ENCODE results near the gene CMTM1.
A peak's percentile ranks its signal among the peaks of the same experiment; 100 is the strongest.
"Not testable (repeated sequence)": the region's sequence is repeated elsewhere in the genome, so short reads cannot be mapped to it uniquely, and the experiment has no call there.

CMTM1 gene

DNA sequence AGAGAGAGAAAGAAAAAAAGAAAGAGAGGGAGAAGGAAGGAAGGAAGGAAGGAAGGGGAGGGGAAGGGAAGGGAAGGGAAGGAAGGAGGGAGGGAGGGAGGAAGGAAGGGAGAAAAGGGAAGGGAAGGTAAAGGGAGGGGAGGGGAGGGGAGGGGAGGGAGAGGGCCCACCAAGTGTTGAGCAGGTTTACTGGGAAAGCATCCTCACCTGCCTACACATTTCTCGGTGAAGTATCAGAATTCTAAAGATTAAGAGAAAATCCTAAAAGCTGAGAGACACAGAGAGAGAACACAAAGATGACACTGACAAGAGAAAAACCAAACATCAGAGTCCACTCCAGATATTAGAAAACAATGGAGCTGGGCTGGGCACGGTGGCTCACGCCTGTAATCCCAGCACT lies 26.0 kb downstream of the CMTM1 start:
- no peak for DNase-seq (ENCODE audit: low read depth)

GRCh38 chr16:66592814-66593213 lies 26.6 kb downstream of the CMTM1 start:
- DNase-seq (ENCODE audit: low read depth) = no peak

GRCh38 chr16:66594739-66595138 lies 28.5 kb downstream of the CMTM1 start:
- DNase-seq (ENCODE audit: low read depth) = no peak

- not testable (repeated sequence) for DNase-seq (ENCODE audit: low read depth)
Measured at GRCh38 chr16:66596559-66596958, 30.3 kb downstream of the CMTM1 start.

- DNase-seq (ENCODE audit: low read depth) = no peak
Measured at GRCh38 chr16:66596986-66597848, 31.0 kb downstream of the CMTM1 start.

DNA sequence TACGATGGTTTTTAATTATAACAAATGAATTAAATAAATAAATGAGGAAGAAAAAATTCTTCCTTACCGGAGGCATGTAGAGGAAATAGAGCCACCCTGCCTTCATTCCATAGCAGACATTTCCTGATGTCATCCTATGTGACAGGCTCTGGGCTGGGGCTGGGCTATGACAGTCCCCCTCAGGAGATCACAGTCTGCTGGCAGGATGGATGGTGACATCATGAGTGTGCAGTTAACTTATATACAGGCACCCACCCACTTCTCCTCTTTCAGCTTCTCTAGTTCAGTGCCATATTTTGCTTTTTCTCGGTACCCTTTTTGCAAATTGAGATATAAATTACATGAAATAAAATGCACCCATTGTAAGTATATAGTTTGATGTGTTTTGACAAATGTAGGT lies 31.9 kb downstream of the CMTM1 start:
- no peak for DNase-seq (ENCODE audit: low read depth)

- DNase-seq (ENCODE audit: low read depth) = no peak
Measured at GRCh38 chr16:66599726-66600125, 33.5 kb downstream of the CMTM1 start.

- no peak for DNase-seq (ENCODE audit: low read depth)
Measured at GRCh38 chr16:66600477-66600876, 34.2 kb downstream of the CMTM1 start.

DNA sequence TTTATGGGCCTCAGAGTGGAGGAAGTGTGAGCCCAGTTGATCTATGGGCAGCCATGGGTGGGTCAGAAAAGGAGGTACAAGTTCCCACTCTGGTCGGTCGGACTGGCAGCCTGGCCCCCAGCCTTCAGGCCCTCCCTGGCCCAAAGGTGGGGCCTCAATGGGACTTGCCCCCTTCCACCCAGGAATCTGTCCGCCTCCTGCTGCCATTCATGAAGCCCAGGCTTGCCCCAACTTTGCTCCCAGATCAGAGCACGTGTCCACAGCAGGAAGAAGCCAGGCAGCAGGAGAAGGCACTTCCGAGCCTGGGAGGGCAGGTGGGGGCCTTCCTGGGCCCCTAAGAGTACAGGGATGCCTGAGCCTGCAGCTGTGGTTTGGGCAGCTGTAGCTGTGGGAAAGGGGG lies 35.2 kb downstream of the CMTM1 start:
- DNase-seq (ENCODE audit: low read depth) = no peak

DNA sequence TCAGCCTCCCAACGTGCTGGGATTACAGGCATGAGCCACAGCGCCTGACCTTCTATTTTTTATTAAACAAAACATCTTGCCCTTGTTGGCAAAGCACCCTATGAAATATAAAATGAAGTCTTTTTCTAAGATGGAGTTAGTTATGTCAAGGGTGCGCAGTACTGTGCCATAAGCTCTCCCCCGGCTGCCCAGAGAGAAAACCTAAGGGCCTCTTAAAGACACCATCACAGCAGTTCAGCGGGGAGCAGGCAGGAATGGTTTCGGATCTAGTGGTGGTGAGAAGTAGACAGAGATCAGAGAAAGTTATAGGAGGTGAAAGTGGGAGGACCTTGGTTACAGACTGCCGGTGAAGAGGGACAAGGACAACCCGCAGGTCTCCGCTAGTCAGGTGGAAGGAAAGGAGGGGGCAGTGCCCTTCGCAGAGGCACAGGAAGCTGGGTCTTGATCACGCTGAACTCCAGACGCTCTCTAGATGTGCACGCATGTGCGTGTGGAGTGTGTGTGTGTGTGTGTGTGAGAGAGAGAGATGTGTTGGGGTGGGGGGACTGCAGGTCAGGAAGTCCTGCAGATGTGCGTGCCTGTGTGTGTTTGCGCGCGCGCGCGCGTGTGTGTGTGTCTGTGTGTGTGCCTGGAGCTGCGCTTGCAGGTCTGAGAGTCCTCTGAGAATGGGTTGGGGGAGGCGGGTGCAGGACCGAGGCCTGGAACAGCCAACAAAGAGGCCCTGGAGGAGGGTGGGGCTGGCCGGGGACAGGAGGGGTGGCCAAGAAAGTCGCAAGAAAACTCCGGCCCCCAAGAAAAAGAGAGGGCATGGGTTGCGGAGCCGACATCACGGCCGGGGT lies 37.5 kb downstream of the CMTM1 start:
- peak; percentile 55 for DNase-seq (ENCODE audit: low read depth)

- DNase-seq (ENCODE audit: low read depth) = peak; percentile 62
Measured at GRCh38 chr16:66604376-66605176, 38.3 kb downstream of the CMTM1 start, which contains the start of gene CMTM3. TSS of gene CMTM3 (plus strand) at chr16:66604704. CDS start at chr16:66604806, 102 bp downstream.

DNA sequence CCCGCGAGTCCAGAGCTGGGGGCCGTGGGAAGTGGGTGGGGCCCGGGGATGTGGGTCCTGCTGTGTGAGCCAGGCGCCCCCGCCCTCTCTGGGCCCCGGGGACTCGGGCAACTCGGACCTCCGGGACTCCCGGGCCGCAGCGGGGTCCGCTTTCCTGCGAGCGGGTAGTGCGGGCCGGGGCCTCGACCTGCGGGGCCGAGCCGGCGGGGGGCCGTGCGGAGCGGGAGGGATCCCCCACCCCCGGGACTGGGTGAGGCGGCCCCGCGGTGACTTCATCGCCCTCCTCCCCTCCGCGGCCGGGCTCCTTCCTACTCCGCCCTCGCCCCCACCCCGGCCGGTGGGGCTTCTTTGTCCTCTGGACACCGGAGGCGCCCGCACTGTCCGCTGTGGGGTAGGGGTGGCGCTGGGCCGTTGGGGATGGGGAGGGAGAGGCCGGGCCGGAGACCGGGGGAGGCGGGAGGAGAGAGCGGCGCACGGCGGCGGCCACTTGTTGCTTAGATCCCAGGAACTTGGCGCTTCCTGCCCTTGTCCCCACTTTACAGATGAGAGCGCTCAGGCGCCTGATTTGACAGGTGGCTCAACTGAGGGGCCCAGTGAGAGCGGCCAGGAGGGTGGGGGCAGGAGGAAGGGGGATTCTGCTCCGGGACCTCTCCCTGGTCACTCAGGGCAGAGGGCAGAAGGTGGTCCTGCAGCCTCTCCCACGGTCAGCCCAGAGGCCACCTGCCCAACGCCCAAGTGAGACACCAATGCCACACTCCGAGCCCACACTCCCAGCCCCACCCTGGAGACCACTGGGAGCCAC lies 39.1 kb downstream of the CMTM1 start:
- DNase-seq (ENCODE audit: low read depth) = no peak

DNA sequence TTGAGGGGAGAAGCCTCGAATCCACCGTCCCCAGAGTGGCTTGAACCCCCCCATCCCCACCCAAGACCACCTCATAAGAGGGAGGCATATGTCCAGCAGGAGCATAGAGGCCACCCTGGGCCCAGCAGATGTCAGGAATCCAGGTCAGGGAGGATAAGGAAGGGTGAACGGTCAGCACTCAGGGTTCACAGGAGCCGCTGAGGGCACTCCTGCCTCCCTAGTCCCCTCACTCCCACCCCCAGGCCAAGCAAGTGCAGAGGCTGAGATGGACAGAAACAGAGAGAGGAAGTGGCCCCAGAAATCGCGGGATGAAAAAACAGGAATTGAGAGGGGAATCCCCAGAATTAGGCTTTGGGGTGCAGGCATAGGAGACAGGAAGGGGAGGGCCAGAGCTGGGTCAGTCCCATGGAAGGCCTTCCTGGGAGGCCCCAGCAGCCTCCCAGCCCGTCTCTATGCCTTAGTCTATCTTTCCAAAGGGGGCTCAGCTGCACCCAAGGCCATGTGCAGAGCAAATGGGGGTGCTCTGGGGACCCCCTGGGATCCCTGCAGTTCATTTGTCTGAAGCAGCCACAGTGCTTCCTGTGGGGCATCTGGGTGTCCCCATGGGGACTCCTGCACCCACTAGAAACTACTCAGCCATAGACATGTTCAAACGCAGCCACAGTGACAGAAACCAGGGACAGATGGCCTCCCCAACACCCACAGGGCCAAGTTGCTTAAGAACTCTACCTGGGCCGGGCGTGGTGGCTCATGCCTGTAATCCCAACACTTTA lies 39.9 kb downstream of the CMTM1 start:
- DNase-seq (ENCODE audit: low read depth) = no peak

GRCh38 chr16:66608241-66609138 lies 42.3 kb downstream of the CMTM1 start:
- DNase-seq (ENCODE audit: low read depth) = peak; percentile 72

DNA sequence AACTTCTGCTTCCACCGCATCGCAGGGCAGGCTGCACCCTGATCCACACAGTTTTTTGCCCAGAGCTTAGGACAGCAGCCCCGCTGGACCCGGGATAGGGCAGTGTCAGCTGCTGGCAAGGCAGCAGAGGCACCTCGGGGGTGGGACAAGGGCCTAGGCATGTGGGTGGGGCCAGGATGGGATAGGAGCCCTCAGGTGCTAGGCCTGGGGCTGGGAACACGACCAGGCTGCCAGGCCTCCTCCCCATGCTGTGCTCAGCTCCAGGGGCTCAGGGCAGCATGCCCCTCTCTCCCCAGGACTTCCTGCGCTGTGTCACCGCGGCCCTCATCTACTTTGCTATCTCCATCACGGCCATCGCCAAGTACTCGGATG lies 42.9 kb downstream of the CMTM1 start:
- DNase-seq (ENCODE audit: low read depth) = no peak

- DNase-seq (ENCODE audit: low read depth) = no peak
Measured at GRCh38 chr16:66610111-66610820, 44.0 kb downstream of the CMTM1 start.

DNA sequence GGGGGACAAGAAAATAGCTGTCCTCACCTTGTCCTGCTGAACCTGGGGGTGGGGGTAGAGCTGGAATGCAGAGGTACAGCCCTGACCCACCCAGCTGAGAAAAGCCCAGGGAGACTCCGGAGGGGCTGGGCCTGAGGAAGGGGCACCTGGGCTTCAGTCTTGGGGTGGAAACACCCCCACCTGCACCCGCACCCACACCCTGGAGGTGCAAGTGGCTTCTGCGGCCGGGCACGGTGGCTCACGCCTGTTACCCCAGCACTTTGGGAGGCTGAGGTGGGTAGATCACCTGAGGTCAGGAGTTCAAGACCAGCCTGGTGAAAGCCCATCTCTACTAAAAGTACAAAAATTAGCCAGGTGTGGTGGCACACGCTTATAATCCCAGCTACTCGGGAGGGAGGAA lies 45.7 kb downstream of the CMTM1 start:
- DNase-seq (ENCODE audit: low read depth) = not testable (repeated sequence)

DNA sequence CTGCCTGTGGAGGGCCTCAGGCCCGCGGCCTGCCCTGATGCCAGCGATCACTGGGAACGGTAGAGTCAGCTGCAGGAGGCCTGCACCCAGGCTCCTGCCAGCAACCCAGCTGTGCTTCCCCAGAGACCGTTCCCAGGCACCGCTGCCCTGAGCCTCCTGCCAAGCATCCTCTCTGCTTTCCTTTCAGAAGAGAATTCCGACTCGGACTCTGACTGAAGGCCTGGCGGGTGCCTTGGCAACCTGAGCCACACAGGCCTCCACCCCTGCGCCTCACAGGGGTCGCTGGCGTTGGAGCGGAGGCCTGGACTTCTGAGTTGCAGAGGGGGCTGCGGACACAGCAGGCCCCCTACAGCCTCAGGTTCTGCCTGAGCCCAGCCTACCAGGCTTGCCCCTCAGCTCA lies 46.2 kb downstream of the CMTM1 start:
- no peak for DNase-seq (ENCODE audit: low read depth)
